Right ventricle myocardium inferior (tissue), 1 donor: ENCODE data around the gene ADCY2. TPM values are rescaled to one million over a fixed set of nuclear protein-coding genes. Genes with fewer than 3 reads are reported as not detected.

Experiments
- ATAC-seq: fragments of 200-7000 bp; cut with Tn5 transposase; one replicate; pipeline ENCODE4 v1.9.1; 2020; ENCODE audit warnings: mild to moderate bottlenecking, moderate library complexity
- DNase-seq: peaks from one replicate; pipeline ENCODE4 v3.0.0; 2021; ENCODE audit errors: missing footprints
- intact Hi-C: fragments of 100-400 bp; cut with DNase I; formaldehyde crosslinking; loops from one replicate; pipeline ENCODE4 v1.11.0; 2022
- total RNA-seq: library from RNA; stranded (reverse); fragmentation: NEBNext Ultra II Directional; extraction: Animal tissue kit (Norgen Biotek cat#: 25700); gene quantifications from one replicate; pipeline ENCODE4 v1.2.1, GENCODE V29; 2021
- donor health status: DM: no; HTN: yes; CAD: no; lungs with severe emphysema.

The ADCY2 gene
- total RNA-seq, 1 donor from 2014 or later: 0.19 TPM

- ATAC-seq: no peak
- no peak for DNase-seq
- intact Hi-C loops: no loop called here
These were observed 275.5 kb downstream of the ADCY2 start for GRCh38 chr5:7671381-7671993.

DNA sequence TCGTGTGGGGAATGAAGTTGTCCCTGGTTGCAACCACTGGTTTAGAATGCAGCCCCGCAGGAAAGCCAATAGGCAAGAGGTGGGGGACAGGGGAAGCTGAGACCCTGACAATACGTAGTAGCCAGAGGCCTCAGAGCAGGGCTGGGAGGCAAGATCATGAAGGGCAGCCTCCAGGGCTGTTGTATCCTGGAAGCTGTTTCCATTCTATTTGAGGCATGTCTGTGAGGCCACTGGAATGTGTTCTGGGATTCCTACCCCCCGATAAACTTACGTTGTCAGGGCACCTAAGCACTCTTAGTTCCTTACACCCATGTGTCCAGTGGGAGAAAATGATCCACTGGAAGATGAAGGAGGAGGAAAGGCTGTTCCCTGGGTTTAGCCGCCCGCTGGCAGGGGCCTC, 277.7 kb downstream of the ADCY2 start:
- intact Hi-C loops: no loop called here
- ATAC-seq (no peak), DNase-seq (no peak)

DNA sequence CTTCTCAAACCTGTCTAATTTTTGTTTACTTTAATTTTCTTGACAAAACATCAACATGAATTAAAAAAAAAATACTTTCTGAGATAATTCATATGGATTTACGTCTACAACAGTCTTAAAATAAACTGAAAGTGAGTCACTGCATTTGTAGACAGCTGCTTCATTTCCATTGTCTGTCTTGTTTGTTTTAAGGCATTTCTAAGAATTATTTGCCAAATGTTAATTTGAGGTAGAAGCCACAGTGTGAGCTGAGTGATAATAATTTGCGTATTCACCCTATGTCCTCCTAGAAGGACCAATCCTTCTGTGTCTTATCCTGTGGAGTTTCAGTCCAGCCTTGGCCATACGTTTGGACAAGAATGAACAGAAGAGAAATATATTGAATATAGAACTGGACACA, 280.5 kb downstream of the ADCY2 start:
- no peak for ATAC-seq
- intact Hi-C loops: no loop called here
- no peak for DNase-seq

GRCh38 chr5:7678030-7678429, 282.1 kb downstream of the ADCY2 start:
- intact Hi-C loops: no loop called here
- ATAC-seq (no peak), DNase-seq (no peak)

DNA sequence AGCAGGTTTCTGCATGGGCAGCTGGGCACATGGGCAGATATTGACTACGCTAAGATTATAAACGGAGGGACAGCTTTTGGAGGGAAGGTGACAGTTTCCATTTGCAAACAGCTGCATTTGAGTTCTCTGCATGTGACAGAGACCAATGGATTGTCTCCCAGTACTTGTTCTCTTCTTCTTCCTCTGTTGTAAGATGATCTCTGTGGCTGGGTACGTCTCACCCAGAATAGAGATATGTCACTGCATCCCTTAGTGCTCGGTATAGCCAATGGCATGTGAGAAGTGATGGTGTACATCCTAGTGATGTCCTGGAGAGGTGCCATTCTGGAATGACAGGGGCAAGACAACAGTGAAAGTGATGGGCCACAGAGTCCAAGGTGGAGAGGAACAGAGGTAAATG, 283.7 kb downstream of the ADCY2 start:
- intact Hi-C loops: no loop called here
- ATAC-seq (no peak), DNase-seq (no peak)

DNA sequence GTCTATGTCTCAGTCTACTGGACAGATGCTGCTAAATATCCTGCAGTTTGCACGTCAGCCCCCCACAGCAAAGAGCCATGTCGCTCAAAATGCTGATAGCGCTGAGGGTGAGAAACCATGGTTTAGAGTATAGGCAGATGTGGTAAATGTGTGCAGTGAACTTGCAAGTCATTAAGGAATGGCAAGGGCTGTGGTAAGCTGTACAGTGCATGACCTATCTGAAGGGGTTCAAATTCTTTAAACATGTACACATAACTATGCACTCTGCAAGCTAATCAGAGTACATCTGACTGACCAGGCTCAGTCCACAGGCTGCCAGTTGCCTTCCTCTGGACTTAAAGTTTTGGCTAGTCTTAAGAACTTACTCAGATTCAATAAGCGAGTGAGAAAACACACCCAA, 284.3 kb downstream of the ADCY2 start:
- DNase-seq (no peak), ATAC-seq (no peak)
- intact Hi-C loops: no loop called here

- ATAC-seq (no peak), DNase-seq (no peak)
- intact Hi-C loops: no loop called here
These were observed 286.4 kb downstream of the ADCY2 start for GRCh38 chr5:7682379-7682778.

DNA sequence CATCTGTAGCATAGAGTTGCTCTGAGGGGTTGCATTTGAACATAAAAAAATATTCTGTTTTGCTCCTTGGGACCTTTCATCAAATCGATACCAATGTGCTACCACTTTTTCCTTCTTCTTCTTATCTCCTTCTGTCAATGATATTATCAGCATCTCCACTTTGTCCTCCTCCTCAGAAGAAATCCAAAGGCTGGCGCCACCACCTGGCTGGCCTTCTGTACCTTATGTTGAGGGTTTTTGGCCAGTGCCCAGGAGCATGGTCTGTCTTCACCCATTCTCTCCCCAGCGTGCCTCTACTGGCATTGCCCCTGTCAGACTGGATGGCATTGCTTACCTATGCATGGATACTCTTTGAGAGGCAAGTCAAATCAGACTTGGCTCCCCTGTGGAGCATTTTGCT, 287.8 kb downstream of the ADCY2 start:
- ATAC-seq: no peak
- intact Hi-C loops: no loop called here

GRCh38 chr5:7684826-7685225, 288.9 kb downstream of the ADCY2 start:
- no peak for DNase-seq
- no peak for ATAC-seq
- intact Hi-C loops: no loop called here

More for the DNA sequence above, 287.8 kb downstream of the ADCY2 start:
- no peak for DNase-seq

GRCh38 chr5:7686794-7687193, 290.9 kb downstream of the ADCY2 start:
- ATAC-seq (no peak), DNase-seq (no peak)
- intact Hi-C loops: no loop called here

DNA sequence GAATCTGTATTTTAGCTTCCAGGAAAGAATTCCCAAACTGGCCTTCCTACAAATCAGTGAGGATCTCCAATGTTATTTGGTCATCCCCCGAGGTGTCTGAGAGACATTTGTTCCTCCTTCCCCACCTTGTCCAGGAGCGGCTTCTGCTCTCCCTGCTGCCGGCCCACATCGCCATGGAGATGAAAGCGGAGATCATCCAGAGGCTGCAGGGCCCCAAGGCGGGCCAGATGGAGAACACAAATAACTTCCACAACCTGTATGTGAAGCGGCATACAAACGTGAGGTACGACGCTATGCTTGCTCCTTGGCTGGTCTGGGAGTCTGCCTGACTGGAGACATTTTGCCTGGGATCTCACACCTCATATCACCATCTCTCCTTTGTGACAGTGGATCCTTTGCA, 294.6 kb downstream of the ADCY2 start:
- no peak for DNase-seq
- no peak for ATAC-seq
- intact Hi-C loops: no loop called here

GRCh38 chr5:7705261-7705660, 309.3 kb downstream of the ADCY2 start:
- ATAC-seq (no peak), DNase-seq (no peak)
- intact Hi-C loops: no loop called here

GRCh38 chr5:7705736-7706135, 309.8 kb downstream of the ADCY2 start:
- intact Hi-C loops: no loop called here
- no peak for ATAC-seq
- no peak for DNase-seq

GRCh38 chr5:7706256-7706655, 310.3 kb downstream of the ADCY2 start:
- DNase-seq: no peak

DNA sequence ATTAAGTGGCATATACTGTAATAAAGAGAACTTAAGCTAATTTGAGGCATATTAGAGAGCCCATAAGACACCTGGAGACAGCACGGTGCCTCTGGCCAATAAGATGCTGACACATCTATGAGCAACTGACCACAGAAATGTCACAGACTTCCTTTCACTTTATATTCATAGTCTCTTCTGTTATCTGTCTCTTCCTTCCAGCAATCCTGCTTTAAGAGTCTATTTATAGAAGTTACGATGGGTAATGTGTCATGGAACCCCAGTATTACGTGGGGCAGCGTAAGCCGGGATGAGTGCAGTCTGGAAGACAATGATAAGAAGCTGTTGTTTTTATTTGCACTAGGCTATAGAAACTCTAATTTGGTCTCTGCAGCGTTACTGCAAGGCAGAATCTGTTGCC, 318.2 kb downstream of the ADCY2 start:
- intact Hi-C loops: no loop called here
- DNase-seq (no peak), ATAC-seq (no peak)

More at GRCh38 chr5:7706256-7706655, 310.3 kb downstream of the ADCY2 start:
- intact Hi-C loops: no loop called here
- no peak for ATAC-seq

- DNase-seq: no peak
- no peak for ATAC-seq
- intact Hi-C loops: no loop called here
These were observed 318.8 kb downstream of the ADCY2 start for GRCh38 chr5:7714697-7715096.

DNA sequence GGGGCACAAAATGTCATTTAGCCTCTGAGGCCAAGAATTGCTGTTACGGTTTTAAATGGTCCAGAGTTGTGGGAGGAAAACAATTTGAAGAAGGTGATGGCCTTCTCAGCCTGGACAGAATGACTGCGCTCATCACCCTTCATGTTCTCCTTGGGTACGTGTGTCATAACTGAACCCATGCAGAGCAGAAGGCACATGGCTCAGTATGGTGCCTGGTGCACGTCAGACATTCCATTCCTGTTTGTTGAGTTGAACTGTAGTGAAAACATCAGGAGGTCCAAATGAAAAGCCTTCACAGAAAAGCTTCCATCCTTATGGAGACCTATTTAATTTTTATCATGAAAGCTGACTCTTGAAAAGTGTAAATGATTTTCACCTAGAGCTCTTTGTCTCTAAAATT, 321.8 kb downstream of the ADCY2 start:
- ATAC-seq (no peak), DNase-seq (no peak)
- intact Hi-C loops: no loop called here

DNA sequence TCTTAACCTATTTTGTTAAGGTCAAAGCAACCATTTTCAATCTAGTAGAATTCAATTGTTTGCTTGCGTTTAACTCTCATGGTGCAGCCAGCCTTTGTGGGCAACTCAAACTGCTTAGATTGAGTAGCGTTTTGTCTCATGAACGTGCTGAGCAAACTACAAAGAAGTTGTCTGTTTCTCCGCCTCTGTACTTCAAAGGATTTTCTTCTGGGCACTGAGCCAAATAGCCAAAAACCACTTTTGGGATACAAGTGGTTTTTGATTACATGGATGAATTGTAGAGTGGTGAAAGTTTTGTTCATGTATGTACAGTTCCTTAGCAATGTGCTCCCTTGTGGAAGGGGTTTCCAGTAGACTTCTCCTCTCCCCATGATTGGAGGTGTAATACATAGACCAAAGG, 332.1 kb downstream of the ADCY2 start:
- ATAC-seq (no peak), DNase-seq (no peak)
- intact Hi-C loops: no loop called here

DNA sequence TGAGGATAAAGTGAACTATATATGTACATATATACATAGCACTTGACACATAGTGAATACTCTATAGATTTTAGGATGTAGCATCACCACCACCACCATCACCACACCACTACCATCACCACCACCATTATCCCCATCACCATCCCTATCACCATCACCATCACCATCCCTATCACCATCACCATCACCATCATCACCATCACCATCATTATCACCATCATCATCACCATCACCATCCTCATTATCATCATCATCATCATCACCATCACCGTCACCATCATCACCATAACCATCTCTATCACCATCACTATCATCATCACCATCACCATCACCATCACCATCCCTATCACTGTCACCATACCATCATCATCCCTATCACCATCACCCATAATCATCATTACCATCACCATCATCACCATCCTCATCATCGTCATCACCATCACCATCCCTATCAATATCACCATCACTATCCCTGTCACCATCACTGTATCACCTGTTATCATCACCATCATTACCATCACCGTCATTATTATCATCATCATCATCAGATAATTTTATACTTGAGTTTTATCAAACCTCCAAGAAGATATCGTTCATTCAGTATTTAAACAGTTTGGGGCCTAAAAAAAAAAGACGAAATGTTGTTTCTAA, 345.6 kb downstream of the ADCY2 start:
- intact Hi-C loops: no loop called here
- DNase-seq: no peak
- no peak for ATAC-seq

DNA sequence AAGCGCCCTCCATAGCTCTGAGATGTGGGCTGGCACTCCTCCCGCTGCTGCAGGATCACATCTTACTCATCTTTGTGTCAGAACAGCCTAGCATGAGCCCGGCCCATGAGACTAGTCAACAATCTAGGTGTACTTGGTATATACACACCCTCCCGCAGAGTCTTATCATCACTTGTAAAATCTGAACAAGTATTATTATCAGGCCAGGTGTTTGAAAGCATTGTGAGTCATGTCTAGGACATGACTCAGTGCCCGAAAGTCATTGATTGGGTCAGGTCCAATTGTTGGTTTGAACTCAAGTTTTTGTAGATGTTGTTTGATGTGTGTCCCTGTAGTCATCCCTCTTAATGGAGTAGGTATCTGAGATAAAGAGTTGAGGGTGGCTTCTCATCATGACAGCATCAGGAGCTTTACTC, 346.3 kb downstream of the ADCY2 start:
- intact Hi-C loops: no loop called here
- ATAC-seq (no peak), DNase-seq (no peak)
